ENCODE data around the gene FOXRED2. TPM values are rescaled to one million over a fixed set of nuclear protein-coding genes. Genes with fewer than 3 reads are reported as not detected.
A peak's percentile ranks its signal among the peaks of the same experiment; 100 is the strongest.
"Not testable (repeated sequence)": the region's sequence is repeated elsewhere in the genome, so short reads cannot be mapped to it uniquely, and the experiment has no call there.

FOXRED2 gene
- total RNA-seq, 1 experiment from 2014 or later: 6.3 TPM

DNA sequence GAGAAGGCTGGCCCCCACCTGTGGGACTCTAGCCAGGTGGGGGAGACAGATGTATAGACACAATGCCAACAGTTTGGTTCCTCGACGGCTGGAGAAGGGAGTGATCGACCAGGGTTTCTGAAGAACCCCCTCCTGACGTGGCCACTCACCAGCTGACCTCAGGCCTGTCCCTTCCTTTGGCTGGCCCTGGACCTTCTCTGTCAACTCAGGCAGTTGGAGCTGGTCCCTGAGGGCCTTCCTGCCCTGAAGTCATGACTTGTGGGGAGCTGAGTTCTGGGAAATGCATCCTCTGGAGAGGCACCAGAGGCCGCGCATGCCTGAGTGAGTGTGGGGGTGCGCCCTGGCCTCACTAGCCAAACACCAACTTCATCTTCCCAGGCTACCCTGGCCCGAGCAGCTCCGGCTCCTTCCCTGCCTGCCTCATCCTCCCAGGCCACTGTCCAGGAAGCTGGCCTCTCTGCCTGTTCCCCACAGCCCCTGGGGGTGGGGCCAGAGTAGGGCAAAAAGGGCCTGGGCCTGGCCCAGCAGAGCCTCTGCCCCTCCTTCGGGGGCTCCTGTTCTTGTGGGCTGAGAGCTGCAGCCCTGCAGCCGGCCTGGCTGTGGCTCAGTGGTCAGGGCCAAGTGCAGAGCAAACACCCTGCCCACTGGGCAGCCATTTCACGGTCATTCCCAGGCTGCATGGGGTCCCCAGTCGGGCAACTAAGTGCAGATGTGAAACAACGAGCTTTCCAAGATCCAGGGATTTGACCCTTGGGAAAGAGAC is 49.0 kb downstream of the FOXRED2 start:
- Histone ChIP-seq H3K4me1 (replicated peaks) (peaks cover 36% of the 10 kb centered on the region), H3K9me3 (replicated peaks) (no peaks in the 10 kb centered on the region), H3K27ac (no peak overlapping the region), H3K36me3 (no peaks in the 10 kb centered on the region), H3K4me3 (no peak overlapping the region), H3K27me3 (replicated peaks) (no peaks in the 10 kb centered on the region)
- no peak for DNase-seq (ENCODE audit: low read depth in 1 of 2, low spot score in 2 of 2)

GRCh38 chr22:36456464-36456845 is 50.4 kb downstream of the FOXRED2 start:
- H3K4me3 ChIP-seq: no peak overlapping the region
- no peak overlapping the region for H3K27ac ChIP-seq
- DNase-seq (ENCODE audit: low read depth in 1 of 2, low spot score in 2 of 2): no peak

GRCh38 chr22:36455571-36456463 is 51.0 kb downstream of the FOXRED2 start:
- H3K9me3 ChIP-seq (replicated peaks): no peaks in the 10 kb centered on the region
- DNase-seq (ENCODE audit: low read depth in 1 of 2, low spot score in 2 of 2): no peak
- peaks cover 32% of the 10 kb centered on the region for H3K4me1 ChIP-seq (replicated peaks)
- H3K27ac ChIP-seq: peak overlapping the region; percentile 13; the same call in 1 of the 2 replicates
- peak overlapping the region; percentile 30; the same call in 1 of the 2 replicates for H3K4me3 ChIP-seq
- H3K36me3 ChIP-seq: no peaks in the 10 kb centered on the region
- H3K27me3 ChIP-seq (replicated peaks): no peaks in the 10 kb centered on the region

More at GRCh38 chr22:36456464-36456845, 50.4 kb downstream of the FOXRED2 start:
- peaks cover 30% of the 10 kb centered on the region for H3K4me1 ChIP-seq (replicated peaks)
- no peaks in the 10 kb centered on the region for H3K9me3 ChIP-seq (replicated peaks)
- H3K27me3 ChIP-seq (replicated peaks): no peaks in the 10 kb centered on the region
- no peaks in the 10 kb centered on the region for H3K36me3 ChIP-seq

DNA sequence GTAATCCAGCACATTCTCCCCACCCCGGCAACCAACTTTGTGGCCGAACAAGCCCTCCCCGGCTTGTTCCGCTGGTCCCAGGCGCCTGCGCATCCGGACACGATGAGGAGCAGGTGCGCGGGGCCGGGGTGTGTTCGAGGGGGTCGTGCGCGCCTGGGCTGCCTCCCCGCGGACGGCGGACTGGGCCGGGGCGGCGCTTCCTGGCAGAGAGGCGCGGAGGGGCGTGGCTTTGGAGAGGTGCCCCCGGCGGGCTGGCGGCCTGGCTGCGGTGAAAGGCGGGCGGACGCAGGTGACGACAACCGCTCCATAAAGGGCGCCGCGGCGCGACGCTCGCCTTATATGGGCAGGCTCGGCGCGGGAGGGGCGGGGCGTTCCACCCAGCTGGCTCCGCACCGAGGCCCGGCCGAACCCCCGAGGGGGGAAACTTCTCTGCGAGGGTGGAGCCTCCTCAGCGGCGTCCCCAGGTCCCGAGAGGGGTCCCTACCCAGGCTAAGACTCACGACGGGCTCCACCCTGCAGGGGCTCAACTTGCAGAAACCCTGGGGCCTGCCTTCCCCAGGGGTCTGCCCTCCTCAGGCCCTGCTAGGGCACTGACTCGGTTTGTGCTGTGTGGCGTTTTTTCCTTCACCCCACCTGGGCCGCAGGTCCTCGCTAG is 51.8 kb downstream of the FOXRED2 start:
- Histone ChIP-seq H3K4me3 (peak overlapping the region; percentile 30), H3K27ac (peak overlapping the region; percentile 41), H3K4me1 (replicated peaks) (peaks cover 32% of the 10 kb centered on the region), H3K9me3 (replicated peaks) (no peaks in the 10 kb centered on the region), H3K27me3 (replicated peaks) (no peaks in the 10 kb centered on the region), H3K36me3 (no peaks in the 10 kb centered on the region)
- DNase-seq (ENCODE audit: low read depth in 1 of 2, low spot score in 2 of 2): peak; percentile 85 to 89

DNA sequence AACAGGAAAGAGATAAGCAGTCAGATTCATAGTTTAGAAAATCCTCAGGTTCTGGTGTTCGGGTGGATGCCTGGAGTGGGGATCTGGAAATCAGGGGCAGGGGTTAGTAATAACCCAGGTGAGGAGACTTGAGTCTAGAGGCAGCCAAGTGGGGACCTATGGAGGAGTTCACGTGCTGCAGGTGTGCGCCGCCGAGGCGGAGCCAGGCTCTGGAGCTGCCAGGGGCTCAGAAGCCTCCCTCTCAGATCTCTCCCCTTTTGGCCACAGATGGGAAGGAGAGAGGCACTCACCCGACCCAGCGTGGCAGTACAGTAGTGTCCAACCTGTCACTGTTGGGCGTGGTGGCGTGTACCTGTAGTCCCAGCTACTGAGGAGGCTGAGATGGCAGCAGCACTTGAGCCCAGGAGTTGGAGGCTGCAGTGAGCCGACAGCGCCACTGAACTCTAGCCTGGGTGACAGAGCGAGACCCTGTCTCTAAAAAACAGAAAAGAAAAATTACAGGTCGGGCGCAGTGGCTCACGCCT is 52.9 kb downstream of the FOXRED2 start:
- H3K27me3 ChIP-seq (replicated peaks): no peaks in the 10 kb centered on the region

GRCh38 chr22:36452978-36453607 is 53.7 kb downstream of the FOXRED2 start:
- not testable (repeated sequence) for H3K27ac ChIP-seq; H3K4me3 ChIP-seq; H3K9me3 ChIP-seq (replicated peaks); H3K36me3 ChIP-seq; DNase-seq (ENCODE audit: low read depth in 1 of 2, low spot score in 2 of 2); H3K27me3 ChIP-seq (replicated peaks)
- H3K4me1 ChIP-seq (replicated peaks): peaks cover 31% of the 10 kb centered on the region

More for the DNA sequence above, 52.9 kb downstream of the FOXRED2 start:
- no peaks in the 10 kb centered on the region for H3K9me3 ChIP-seq (replicated peaks)
- H3K4me3 ChIP-seq: no peak overlapping the region
- H3K4me1 ChIP-seq (replicated peaks): peaks cover 32% of the 10 kb centered on the region
- no peak for DNase-seq (ENCODE audit: low read depth in 1 of 2, low spot score in 2 of 2)
- no peak overlapping the region for H3K27ac ChIP-seq
- no peaks in the 10 kb centered on the region for H3K36me3 ChIP-seq

GRCh38 chr22:36452250-36452977 is 54.4 kb downstream of the FOXRED2 start:
- H3K4me3 ChIP-seq: no peak overlapping the region
- H3K36me3 ChIP-seq: no peaks in the 10 kb centered on the region
- DNase-seq (ENCODE audit: low read depth in 1 of 2, low spot score in 2 of 2): no peak

GRCh38 chr22:36450923-36451322 is 55.9 kb downstream of the FOXRED2 start:
- H3K9me3 ChIP-seq (replicated peaks); DNase-seq (ENCODE audit: low read depth in 1 of 2, low spot score in 2 of 2); H3K27me3 ChIP-seq (replicated peaks); H3K27ac ChIP-seq; H3K36me3 ChIP-seq; H3K4me3 ChIP-seq: not testable (repeated sequence)
- peaks cover 26% of the 10 kb centered on the region for H3K4me1 ChIP-seq (replicated peaks)

More at GRCh38 chr22:36452250-36452977, 54.4 kb downstream of the FOXRED2 start:
- peaks cover 26% of the 10 kb centered on the region for H3K4me1 ChIP-seq (replicated peaks)
- no peak overlapping the region for H3K27ac ChIP-seq
- H3K9me3 ChIP-seq (replicated peaks): no peaks in the 10 kb centered on the region
- H3K27me3 ChIP-seq (replicated peaks): no peaks in the 10 kb centered on the region

DNA sequence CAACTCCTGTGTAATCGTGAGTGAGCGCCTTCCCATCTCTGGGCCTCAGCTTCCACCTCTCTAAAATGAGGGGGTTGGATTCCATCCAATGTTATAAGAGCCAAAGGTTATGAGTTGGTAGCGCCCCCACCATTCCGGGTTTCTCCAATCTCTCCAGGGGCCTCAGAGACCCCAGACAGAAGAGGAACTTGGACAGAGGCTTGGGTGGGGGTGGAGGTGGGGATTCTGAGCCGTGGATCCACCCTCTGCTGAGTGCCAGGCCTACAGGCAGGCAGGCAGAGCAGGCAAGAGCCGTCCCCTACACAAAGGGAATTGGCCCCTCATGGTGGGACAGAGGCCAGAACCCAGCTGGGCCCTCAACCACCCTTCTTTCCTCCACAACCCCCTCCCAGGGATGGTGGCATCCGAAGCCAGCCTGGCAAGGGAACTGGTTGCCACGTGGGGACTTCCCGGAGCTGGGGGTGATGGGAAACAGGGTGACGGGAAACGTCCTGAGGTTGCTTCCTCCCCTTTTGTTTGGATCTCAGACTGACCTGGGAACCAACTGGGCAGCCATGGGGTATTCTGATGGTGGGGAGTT is 57.2 kb downstream of the FOXRED2 start:
- Histone ChIP-seq H3K4me1 (replicated peaks) (peaks cover 24% of the 10 kb centered on the region), H3K9me3 (replicated peaks) (no peaks in the 10 kb centered on the region), H3K27ac (no peak overlapping the region), H3K36me3 (no peaks in the 10 kb centered on the region), H3K4me3 (no peak overlapping the region), H3K27me3 (replicated peaks) (no peaks in the 10 kb centered on the region)
- DNase-seq (ENCODE audit: low read depth in 1 of 2, low spot score in 2 of 2): no peak

DNA sequence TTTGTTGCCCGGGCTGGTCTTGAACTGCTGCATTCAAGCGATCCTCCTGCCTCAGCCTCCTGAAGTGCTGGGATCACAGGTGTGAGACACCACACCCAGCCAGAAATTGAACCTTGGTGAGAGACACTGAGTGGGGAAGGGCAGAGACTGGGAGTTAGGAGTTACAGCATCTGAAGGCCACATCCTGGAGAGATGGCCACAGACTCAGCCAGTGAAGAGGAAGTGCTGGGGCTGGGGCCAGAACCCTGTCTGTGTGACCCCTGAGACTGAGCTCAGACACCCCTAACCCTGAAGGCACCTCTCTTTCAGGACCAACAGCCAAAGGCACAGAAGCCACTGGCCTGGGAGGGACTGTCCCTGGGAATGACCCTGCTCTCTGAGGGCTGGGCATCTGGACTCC is 59.2 kb downstream of the FOXRED2 start:
- Histone ChIP-seq H3K27me3 (replicated peaks) (no peaks in the 10 kb centered on the region), H3K27ac (no peak overlapping the region), H3K4me1 (replicated peaks) (peaks cover 25% of the 10 kb centered on the region), H3K4me3 (no peak overlapping the region), H3K9me3 (replicated peaks) (no peaks in the 10 kb centered on the region), H3K36me3 (no peaks in the 10 kb centered on the region)
- DNase-seq (ENCODE audit: low read depth in 1 of 2, low spot score in 2 of 2): no peak

DNA sequence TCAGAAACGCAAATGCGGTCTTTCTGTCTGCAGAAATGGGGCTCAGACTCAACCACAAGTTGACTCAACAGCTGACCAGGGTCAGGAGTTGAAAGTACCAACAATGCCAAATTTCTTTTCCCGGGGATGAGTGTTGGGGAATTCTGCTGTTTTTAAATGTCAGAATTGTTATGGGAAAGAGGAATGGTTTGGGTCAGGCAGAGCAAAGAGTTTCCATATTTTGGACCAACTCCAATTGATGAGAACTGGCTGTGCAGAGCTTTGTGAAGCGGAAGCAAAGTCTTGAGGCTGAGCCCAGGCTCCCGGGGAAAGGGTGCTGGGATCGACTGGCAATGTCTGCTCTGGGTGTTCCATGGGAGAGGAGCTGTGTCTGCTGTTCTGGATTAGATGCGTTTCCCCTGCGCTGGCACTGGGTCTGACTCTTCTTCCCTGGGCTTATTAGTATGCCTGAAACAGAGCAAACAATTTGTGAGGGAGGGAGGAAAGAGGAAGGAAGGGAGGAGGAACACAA is 61.6 kb downstream of the FOXRED2 start:
- H3K27me3 ChIP-seq (replicated peaks): no peaks in the 10 kb centered on the region
- H3K9me3 ChIP-seq (replicated peaks): no peaks in the 10 kb centered on the region
- H3K4me1 ChIP-seq (replicated peaks): peaks cover 28% of the 10 kb centered on the region
- no peak overlapping the region for H3K27ac ChIP-seq
- H3K4me3 ChIP-seq: no peak overlapping the region
- peak; percentile 64 to 65 for DNase-seq (ENCODE audit: low read depth in 1 of 2, low spot score in 2 of 2)
- no peaks in the 10 kb centered on the region for H3K36me3 ChIP-seq

GRCh38 chr22:36443198-36443770 is 63.6 kb downstream of the FOXRED2 start:
- H3K36me3 ChIP-seq: no peaks in the 10 kb centered on the region
- H3K27me3 ChIP-seq (replicated peaks): no peaks in the 10 kb centered on the region
- no peak overlapping the region for H3K27ac ChIP-seq
- peaks cover 44% of the 10 kb centered on the region for H3K4me1 ChIP-seq (replicated peaks)
- H3K4me3 ChIP-seq: no peak overlapping the region
- DNase-seq (ENCODE audit: low read depth in 1 of 2, low spot score in 2 of 2): no peak
- no peaks in the 10 kb centered on the region for H3K9me3 ChIP-seq (replicated peaks)
